COLO668 (cell line): ENCODE measurements around the gene ABHD17B.
"Not testable (repeated sequence)": the region's sequence is repeated elsewhere in the genome, so short reads cannot be mapped to it uniquely, and the experiment has no call there.

ENCODE experiments used
- DNase-seq: peaks from one replicate; lab custom pipeline; 2025; ENCODE audit not compliant: unreplicated experiment; lab: John Stamatoyannopoulos, UW

Gene ABHD17B

GRCh38 chr9:71911061-71911907 is at the start of gene ABHD17B, which contains the start of gene C9orf85:
Gene ABHD17B, minus strand, starts transcription at chr9:71911193. Its CDS starts 36,113 bp downstream, at chr9:71875080.
Gene C9orf85, plus strand, starts transcription at chr9:71911639. Its CDS starts 96 bp downstream, at chr9:71911735.
- DNase-seq = peak; percentile 98

GRCh38 chr9:71955300-71955915 is 44.4 kb upstream of the ABHD17B start:
- DNase-seq = no peak

- not testable (repeated sequence) for DNase-seq
Measured at GRCh38 chr9:71954652-71955051, 43.7 kb upstream of the ABHD17B start.

GRCh38 chr9:71944754-71945375 is 33.9 kb upstream of the ABHD17B start:
- DNase-seq = no peak

- no peak for DNase-seq
Measured at GRCh38 chr9:71941998-71942567, 31.1 kb upstream of the ABHD17B start.

GRCh38 chr9:71941060-71941568 is 30.1 kb upstream of the ABHD17B start:
- no peak for DNase-seq

GRCh38 chr9:71937898-71938297 is 26.9 kb upstream of the ABHD17B start:
- no peak for DNase-seq

GRCh38 chr9:71937070-71937625 is 26.2 kb upstream of the ABHD17B start:
- no peak for DNase-seq

GRCh38 chr9:71936066-71936465 is 25.1 kb upstream of the ABHD17B start:
- DNase-seq = no peak

GRCh38 chr9:71931166-71931565 is 20.2 kb upstream of the ABHD17B start:
- DNase-seq = no peak

- no peak for DNase-seq
Measured at GRCh38 chr9:71929791-71930440, 18.9 kb upstream of the ABHD17B start.

GRCh38 chr9:71929223-71929622 is 18.2 kb upstream of the ABHD17B start:
- no peak for DNase-seq

GRCh38 chr9:71928806-71929205 is 17.8 kb upstream of the ABHD17B start:
- no peak for DNase-seq

GRCh38 chr9:71928376-71928775 is 17.4 kb upstream of the ABHD17B start:
- no peak for DNase-seq

GRCh38 chr9:71925834-71926233 is 14.8 kb upstream of the ABHD17B start:
- no peak for DNase-seq

GRCh38 chr9:71924576-71924975 is 13.6 kb upstream of the ABHD17B start:
- no peak for DNase-seq

GRCh38 chr9:71921190-71921814 is 10.3 kb upstream of the ABHD17B start:
- no peak for DNase-seq

- no peak for DNase-seq
Measured at GRCh38 chr9:71920456-71921189, 9.6 kb upstream of the ABHD17B start.

GRCh38 chr9:71918419-71918818 is 7.4 kb upstream of the ABHD17B start:
- no peak for DNase-seq
